Caki2 (cell line): ENCODE data around the gene ZRSR2. TPM values are rescaled to one million over a fixed set of nuclear protein-coding genes. Genes with fewer than 3 reads are reported as not detected.
"Not testable (repeated sequence)": the region's sequence is repeated elsewhere in the genome, so short reads cannot be mapped to it uniquely, and the experiment has no call there.

ENCODE experiments used
- DNase-seq: peaks from one replicate; pipeline ENCODE4 v3.0.0-alpha.2; 2015; ENCODE audit warnings: low read depth
- in situ Hi-C: cut with HindIII; loops from 2 replicates; pipeline ENCODE4 v1.10.0; 2016; ENCODE audit warnings: low sequenced_read_pairs, low pct_unique_long_range_greater_than_20kb, mixed read lengths
- total RNA-seq: library from RNA; depleted of rRNA; stranded (reverse); fragments of >200 nt; shearing (Covaris generic); gene quantifications from 2 replicates; pipeline ENCODE4 v1.2.3, GENCODE V29; 2014; ENCODE audit warnings: low replicate concordance

ZRSR2 gene
- total RNA-seq, 1 experiment from 2014 or later = not detected

DNA sequence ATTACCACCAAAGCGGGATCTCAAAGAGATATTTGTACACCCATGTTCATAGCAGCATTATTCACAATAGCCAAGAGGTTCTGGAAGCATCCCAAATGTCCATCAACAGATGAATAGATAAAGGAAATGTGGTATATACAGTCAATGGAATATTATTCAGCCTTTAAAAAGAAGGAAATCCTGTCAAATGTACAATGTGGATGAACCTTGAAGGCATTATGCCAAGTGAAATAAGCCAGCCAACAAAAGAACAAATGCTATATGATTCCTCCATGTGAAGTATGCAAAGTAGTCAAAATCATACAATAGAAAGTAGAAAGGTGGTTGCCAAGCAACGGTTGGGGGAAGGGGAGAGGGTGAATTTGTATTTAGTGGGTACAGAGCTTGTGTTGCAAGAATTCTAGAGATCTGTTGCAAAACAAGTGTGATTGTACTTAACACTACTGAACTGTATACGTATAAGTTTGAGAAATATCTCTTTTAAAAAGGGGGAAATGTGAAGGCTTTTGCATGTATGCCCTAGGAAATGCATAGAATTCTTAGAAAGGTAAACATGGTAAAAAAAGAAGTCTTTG is 5.0 kb upstream of the ZRSR2 start:
- DNase-seq = no peak
- in situ Hi-C loops = no loop called here

DNA sequence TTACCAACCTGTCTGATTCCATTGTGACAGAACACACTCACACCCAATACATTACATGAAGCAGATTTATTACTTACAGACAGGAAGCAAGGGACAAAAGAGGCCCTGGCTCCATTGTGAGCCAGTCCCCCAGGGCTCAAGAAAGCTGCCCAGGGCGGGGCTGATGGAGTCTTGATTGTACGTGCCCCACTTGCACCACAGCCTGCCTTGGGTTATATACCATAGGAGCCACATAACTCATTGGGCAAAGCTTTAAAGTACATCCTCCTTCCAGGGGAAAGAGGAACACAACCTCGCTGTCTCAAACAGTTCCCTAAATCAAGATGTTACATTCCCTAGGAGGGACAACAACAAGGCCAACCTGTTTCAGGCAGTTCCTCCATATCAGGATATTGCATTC is 3.4 kb upstream of the ZRSR2 start:
- DNase-seq = no peak
- in situ Hi-C loops = no loop called here

DNA sequence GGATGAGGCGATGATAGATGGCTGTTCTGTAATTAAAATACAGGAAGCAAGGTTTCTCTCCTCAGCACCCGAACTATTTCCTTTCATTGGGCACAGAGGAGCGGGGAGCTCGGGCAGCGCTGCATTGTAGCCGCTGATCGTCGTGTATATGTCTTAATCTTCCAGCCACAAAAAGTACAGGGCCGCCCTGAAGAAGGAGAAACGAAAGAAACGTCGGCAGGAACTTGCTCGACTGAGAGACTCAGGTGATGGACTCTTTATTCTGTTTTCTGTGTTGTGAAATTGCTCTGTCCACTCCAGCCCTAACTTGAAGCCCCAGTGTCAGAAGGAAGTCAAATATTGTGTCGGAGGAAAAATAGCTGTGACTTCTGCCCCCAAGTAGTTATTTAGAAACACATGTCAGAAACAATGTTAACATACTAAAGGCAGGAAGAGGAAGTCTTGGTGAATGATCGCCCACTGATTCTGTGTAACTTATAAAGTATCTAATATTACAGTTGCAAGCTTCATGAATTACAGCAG is 546 bp downstream of the ZRSR2 start:
- no peak for DNase-seq
- in situ Hi-C loops = no loop called here

DNA sequence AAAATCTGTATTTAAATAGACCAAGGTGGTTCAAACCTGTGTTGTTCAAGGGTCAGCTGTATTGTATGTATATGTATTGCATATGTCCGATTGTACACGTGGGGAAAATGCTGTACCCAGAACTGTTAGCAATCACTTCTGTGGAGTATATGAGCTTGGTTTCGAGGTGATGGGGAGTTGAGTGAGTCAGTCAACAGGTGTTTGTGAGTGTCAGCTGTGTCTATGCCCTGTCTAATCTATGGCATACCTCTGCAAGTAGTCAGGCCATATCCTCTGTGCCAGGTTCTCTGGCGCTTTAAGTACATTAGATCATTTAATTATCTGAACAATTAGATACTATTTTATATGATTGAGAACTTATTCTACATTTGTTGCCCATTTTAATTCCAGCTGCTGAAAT is 7.4 kb downstream of the ZRSR2 start:
- in situ Hi-C loops = no loop called here
- no peak for DNase-seq

DNA sequence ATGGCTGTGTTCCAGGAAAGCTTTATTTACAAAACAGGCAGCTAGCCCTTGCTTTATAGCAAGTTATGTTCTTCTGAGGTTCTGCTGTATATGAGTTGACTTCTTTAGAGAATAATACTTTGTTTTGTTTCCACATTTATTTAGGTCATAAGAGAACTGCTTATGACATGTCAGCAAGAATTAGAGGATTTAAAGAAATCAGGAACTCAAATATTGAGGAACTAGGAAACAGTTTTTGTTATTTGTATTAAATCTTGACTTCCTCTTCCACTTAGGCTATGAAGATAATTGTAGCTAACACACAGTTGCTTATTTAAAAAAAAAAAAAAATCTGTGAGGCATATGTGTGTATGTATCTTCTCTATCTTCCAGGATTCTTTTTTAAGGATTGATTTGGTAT is 14.3 kb downstream of the ZRSR2 start:
- DNase-seq = no peak
- in situ Hi-C loops = no loop called here

DNA sequence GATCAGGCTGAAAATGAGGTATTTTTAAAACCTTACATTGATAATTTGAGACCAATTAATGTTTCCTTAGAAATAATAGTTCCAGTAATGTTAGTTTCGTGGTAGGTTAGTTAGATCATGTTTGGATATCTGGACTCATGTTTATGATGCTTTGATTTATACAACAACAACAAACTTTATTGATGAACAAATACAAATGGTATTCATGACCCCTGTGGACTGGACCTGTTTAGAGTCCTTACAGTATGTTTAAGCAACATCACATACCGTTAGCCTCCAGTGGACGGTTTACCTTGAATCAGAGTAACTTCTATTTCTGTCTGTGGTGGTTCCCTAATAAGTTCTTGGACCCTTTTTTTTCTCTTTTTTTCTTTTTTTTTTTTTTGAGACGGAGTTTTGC is 18.0 kb downstream of the ZRSR2 start:
- in situ Hi-C loops = no loop called here

DNA sequence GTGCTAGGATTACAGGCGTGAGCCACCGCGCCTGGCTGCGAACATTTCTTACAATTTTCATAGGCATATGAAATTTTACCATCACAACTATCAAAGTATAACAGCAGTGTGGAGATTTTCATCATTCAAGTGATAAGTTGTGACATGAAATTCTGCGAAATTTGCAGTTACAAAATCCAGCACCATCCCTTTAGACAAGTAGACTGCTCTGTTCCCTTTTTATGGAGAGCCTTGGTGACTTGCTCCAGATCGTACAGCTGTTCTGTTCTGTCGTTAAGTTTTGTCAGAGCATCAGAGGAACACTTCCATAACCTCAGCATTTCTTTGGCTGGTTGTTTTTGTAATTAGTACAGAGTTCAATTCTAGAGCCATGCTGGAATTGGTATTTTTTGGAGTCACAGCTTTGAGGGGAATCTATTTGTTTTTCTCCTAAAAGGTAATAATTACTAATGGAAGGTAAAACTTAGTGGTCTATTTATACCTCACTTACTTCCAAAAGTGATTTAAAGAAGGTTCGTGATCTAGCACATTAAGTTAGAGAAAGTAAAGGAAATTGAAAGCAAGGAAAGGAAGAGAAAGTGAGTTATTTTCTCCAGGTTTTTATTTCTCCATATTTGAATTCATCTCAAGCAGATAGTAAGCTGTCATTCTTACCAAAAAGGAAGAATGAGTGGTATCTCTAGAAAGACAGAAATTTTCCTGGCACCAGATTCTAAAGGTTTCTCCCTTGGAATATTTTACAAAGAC is 22.1 kb downstream of the ZRSR2 start:
- DNase-seq = no peak
- in situ Hi-C loops = no loop called here

More for the DNA sequence above, 18.0 kb downstream of the ZRSR2 start:
- no peak for DNase-seq

DNA sequence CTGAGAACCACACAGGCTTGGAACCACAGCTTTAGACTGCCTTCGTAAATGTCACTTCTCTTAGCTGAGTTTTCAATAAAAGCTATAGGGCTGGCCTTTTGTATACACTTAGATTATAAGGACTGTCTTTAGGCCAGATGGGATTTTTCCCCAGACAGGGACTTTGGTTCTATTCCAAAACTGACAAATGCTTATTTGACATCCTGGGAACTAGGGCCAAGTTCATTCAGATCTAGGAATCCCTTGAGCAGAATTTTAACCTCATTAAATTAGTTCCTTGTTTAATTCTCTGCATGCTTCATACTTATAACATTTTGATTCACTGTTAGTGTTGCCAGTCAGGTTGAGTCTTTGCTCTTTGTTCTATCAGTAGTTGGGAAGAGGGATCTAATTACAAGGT is 23.1 kb downstream of the ZRSR2 start:
- DNase-seq = no peak
- in situ Hi-C loops = no loop called here

DNA sequence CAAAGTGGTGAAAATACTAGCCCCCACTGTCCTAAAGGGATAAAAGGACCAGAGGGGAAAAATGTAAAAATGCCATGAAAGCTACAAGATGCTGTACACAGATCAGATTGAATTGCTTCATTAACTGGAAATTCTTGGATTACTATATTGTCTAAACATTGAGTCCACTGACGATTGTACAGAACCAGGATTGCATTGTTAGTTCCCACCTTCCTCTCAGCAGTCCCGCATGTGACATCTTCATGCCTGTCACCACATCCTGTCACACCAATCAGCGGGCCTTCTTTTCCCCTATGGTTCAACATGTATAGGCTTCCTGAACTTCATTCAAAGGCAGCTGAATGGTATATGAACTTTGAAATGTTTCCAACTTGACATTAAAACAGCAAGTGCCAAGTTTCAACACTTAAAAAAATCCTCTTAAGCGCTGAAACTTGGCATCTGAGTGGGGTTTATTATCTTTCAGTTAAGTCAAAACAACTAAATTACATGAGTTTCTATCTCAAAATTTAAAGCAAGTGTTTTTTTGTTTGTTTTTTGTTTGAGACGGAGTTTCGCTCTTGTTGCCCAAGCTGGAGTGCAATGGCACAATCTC is 24.6 kb downstream of the ZRSR2 start:
- no peak for DNase-seq
- in situ Hi-C loops = no loop called here

DNA sequence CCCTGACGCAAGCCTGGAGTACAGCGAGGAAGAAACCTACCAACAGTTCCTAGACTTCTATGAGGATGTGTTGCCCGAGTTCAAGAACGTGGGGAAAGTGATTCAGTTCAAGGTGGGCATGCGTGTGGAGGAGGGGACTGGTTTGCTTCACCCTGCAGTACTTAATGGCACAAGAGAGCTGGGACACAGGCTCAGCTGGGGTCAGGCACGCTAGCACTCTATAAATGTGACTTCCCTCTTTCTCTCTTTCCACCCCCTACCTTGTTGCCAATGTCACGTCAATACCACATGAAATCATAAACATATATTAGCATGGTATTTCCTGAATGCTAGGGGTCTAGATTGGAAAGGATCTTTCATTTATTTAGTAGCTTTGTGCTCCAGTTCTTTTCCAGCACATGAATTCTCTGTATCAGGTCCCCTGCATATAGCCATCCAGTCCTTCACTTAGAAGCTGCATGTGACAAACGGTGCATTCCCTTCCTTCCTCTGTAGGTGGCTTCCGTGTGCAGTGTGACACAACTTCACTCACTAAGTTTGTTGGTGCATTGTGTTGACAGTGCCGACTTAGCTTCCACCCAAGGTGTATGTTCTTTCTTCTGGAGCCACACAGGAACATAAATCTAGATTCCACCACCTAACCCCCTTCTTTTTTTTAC is 25.6 kb downstream of the ZRSR2 start:
- in situ Hi-C loops = no loop called here
- peak; percentile 2 for DNase-seq

DNA sequence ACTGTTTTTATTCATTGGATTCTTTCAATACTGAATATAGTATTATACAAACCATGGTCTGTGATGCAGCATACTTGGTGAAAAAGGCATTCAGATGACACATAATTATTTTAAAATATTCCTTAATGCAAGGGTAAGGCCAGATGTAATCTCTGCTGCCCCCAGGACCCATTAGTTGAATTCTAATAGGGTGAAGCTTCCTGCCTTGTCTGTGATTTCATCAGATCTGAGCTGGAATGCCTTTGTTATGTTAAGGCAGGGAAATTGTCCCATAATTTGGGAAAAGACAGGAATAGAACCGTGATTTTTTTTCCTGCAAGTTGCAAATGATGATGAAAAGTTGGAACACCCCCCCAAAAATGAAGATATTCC is 26.1 kb downstream of the ZRSR2 start:
- in situ Hi-C loops = no loop called here
- DNase-seq = no peak

DNA sequence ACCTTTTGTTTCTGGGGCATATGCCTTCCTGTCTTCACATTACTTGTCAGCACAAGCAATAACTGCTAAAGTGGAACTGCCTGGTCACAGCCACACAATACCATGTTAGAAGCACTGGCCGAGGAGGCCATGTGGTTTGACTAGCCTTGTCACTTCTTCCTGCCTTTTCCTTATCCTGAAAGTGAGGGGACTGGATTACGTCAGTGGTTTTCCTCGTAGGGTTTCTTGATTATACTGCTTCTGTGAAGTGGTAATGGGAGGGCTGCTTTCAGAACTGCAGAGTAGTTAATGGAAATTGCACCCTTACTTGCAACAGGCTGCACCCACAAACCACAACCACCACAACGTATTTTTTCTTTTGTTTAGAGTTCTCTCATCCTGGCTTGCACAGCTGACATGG is 26.6 kb downstream of the ZRSR2 start:
- in situ Hi-C loops = no loop called here
- DNase-seq = no peak

DNA sequence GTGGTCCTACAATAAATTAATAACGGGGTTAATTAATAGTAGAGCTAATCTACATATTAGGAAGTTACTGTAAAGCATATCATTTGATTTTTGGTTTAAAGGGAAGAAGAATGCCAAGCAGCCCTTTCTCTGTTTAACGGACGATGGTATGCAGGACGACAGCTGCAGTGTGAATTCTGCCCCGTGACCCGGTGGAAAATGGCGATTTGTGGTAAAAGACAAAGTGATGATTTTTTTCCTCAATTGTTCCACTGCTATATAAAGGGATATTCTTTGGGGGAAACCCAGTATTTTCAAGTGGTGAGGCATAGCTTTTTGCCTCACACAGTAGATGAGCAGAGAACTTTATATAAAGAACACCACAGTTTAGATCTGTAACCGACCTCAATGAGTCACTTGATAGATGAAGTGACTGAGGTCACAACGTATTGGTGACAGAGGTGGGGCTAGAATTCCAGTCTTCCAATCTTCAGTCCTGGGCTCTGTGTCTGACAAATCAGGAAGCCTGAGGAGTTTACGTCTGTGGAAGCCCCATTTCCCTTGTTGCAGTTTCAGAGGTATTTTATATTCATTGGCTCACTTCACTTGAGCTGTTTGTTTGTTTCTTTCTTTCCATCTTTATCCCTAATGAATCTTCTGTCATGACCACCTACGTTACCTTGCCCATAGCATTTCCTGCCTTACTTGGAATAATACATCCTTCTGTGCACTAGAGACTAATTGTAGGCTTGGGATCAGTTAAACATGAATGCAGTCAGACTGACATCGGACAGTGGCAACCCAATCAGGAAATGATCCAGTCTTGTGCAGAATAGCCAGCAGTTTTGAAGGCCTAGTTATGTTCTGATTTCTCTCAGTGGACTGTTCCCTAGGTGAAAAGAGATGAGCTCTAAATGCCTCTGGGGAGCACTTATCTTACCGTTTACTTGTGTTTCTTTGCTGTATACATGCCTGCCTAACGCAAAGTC is 30.1 kb downstream of the ZRSR2 start:
- in situ Hi-C loops = no loop called here
- peak; percentile 35 for DNase-seq

DNA sequence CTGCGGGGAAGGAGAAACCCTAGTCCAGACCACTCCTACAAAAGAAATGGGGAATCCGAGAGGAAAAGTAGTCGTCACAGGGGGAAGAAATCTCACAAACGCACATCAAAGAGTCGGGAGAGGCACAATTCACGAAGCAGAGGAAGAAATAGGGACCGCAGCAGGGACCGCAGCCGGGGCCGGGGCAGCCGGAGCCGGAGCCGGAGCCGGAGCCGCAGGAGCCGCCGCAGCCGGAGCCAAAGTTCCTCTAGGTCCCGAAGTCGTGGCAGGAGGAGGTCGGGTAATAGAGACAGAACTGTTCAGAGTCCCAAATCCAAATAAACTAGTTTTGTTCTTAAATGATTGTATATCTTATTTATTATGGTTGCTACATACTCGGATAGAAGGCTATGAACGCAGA is 32.6 kb downstream of the ZRSR2 start:
- in situ Hi-C loops = no loop called here
- DNase-seq = no peak

DNA sequence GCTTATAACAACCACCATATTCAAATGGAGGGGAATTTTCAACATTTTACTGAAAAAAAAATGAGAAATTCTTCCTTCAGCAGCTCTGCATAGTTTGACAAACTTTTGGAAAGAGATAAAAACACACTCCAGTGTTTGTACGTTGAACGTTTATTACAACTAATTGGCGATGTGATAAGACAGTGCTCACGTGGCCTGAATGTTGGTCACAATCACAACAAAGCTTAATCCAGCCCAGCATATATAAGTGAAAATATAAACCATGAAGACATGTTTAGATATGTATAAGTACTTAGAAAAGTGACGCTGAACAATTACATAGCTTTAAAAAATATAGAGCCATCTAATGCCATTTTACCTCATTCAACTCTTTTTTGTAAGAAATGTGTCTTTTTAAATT is 35.7 kb downstream of the ZRSR2 start:
- DNase-seq = no peak
- in situ Hi-C loops = no loop called here

DNA sequence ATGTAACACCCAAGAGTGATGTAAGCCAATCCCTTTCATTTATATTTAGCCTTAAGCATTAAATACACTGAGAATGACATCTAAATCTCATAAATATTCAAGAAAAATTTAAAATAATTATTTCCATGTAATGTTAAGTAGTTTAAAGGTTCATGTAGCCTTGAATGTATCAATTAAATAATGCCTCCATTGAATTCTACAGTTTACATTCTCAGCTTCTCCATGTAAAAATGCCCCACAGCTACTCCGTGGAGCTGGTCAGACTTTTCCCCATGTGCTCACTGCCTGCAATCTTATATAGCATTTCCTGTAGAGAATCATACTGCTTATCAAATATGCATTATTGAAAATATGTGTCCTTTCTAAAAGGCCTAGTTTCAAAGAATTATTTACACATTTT is 38.9 kb downstream of the ZRSR2 start:
- in situ Hi-C loops = no loop called here
- no peak for DNase-seq

DNA sequence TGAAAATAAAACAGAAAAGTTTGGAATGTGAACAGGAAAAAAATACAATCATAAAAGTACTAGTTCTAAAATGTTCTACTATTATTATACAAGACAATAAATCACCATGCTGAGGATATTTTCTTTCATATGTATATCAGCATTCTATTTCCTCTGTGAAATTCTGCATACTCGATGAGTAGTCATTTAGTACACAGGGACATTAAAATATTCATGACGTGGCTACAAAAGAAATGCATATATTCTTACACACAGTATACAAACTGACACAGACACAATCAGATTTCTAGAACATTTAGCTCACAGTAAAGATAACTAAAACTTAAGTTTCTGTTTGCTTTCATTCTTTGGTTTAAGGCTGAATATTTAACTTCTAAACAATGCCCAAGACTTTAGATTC is 41.1 kb downstream of the ZRSR2 start:
- in situ Hi-C loops, DNase-seq: not testable (repeated sequence)

DNA sequence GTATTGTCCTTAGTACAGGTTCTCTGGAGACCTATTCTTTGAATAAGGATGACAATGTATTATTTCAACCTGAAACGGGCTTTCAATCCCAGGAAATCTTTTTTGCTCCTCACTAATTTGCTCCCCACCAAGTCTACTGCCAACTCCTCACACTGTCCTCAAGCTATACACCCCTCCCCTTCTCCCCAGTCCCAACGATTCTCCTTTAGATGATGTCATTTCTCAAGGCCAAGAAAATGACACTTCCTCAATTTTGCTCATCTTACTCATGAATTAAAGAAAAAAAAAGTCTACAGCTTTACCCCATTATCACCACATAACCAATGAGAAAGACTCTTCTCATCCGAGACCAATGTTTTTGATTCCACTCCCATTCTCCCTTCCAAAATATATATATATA is 43.8 kb downstream of the ZRSR2 start:
- DNase-seq = no peak
- in situ Hi-C loops = no loop called here
